ENCODE data around the gene FRK.
"Not testable (repeated sequence)": the region's sequence is repeated elsewhere in the genome, so short reads cannot be mapped to it uniquely, and the experiment has no call there.

FRK gene

GRCh38 chr6:116096048-116096759, 35.5 kb upstream of the FRK start:
- not testable (repeated sequence) for H3K4me3 ChIP-seq (ENCODE audit: low read depth, low read length); H3K9me3 ChIP-seq (ENCODE audit: control insufficient read depth, insufficient read depth, low read length); H3K4me1 ChIP-seq (ENCODE audit: control insufficient read depth, insufficient read depth, low read length); H3K36me3 ChIP-seq (ENCODE audit: control insufficient read depth, insufficient read depth, low read length); H3K27me3 ChIP-seq (ENCODE audit: control insufficient read depth, insufficient read depth, low read length); H3K9ac ChIP-seq (ENCODE audit: low read depth, low read length)

GRCh38 chr6:116094041-116094440, 33.4 kb upstream of the FRK start:
- no peaks in the 10 kb centered on the region for H3K36me3 ChIP-seq (ENCODE audit: control insufficient read depth, insufficient read depth, low read length)
- no peak overlapping the region for H3K9ac ChIP-seq (ENCODE audit: low read depth, low read length)
- no peak overlapping the region for H3K4me3 ChIP-seq (ENCODE audit: low read depth, low read length)
- no peaks in the 10 kb centered on the region for H3K27me3 ChIP-seq (ENCODE audit: control insufficient read depth, insufficient read depth, low read length)
- no peaks in the 10 kb centered on the region for H3K4me1 ChIP-seq (ENCODE audit: control insufficient read depth, insufficient read depth, low read length)
- H3K9me3 ChIP-seq (ENCODE audit: control insufficient read depth, insufficient read depth, low read length): peaks cover 6% of the 10 kb centered on the region

- no peak overlapping the region for H3K4me3 ChIP-seq (ENCODE audit: low read depth, low read length)
- H3K9me3 ChIP-seq (ENCODE audit: control insufficient read depth, insufficient read depth, low read length): no peaks in the 10 kb centered on the region
- no peaks in the 10 kb centered on the region for H3K27me3 ChIP-seq (ENCODE audit: control insufficient read depth, insufficient read depth, low read length)
- no peaks in the 10 kb centered on the region for H3K4me1 ChIP-seq (ENCODE audit: control insufficient read depth, insufficient read depth, low read length)
- no peak overlapping the region for H3K9ac ChIP-seq (ENCODE audit: low read depth, low read length)
- no peaks in the 10 kb centered on the region for H3K36me3 ChIP-seq (ENCODE audit: control insufficient read depth, insufficient read depth, low read length)
Observed at GRCh38 chr6:116090251-116090650, 29.6 kb upstream of the FRK start.

GRCh38 chr6:116088946-116089345, 28.3 kb upstream of the FRK start:
- Histone ChIP-seq H3K9ac (ENCODE audit: low read depth, low read length) (no peak overlapping the region), H3K4me3 (ENCODE audit: low read depth, low read length) (no peak overlapping the region), H3K4me1 (ENCODE audit: control insufficient read depth, insufficient read depth, low read length) (no peaks in the 10 kb centered on the region), H3K9me3 (ENCODE audit: control insufficient read depth, insufficient read depth, low read length) (no peaks in the 10 kb centered on the region), H3K36me3 (ENCODE audit: control insufficient read depth, insufficient read depth, low read length) (no peaks in the 10 kb centered on the region), H3K27me3 (ENCODE audit: control insufficient read depth, insufficient read depth, low read length) (no peaks in the 10 kb centered on the region)

- Histone ChIP-seq H3K9me3 (ENCODE audit: control insufficient read depth, insufficient read depth, low read length) (no peaks in the 10 kb centered on the region), H3K27me3 (ENCODE audit: control insufficient read depth, insufficient read depth, low read length) (no peaks in the 10 kb centered on the region), H3K4me1 (ENCODE audit: control insufficient read depth, insufficient read depth, low read length) (no peaks in the 10 kb centered on the region), H3K4me3 (ENCODE audit: low read depth, low read length) (no peak overlapping the region), H3K9ac (ENCODE audit: low read depth, low read length) (no peak overlapping the region), H3K36me3 (ENCODE audit: control insufficient read depth, insufficient read depth, low read length) (no peaks in the 10 kb centered on the region)
Observed at GRCh38 chr6:116087437-116088027, 26.8 kb upstream of the FRK start.

GRCh38 chr6:116084284-116084683, 23.6 kb upstream of the FRK start:
- Histone ChIP-seq H3K36me3 (ENCODE audit: control insufficient read depth, insufficient read depth, low read length) (no peaks in the 10 kb centered on the region), H3K9ac (ENCODE audit: low read depth, low read length) (no peak overlapping the region), H3K4me1 (ENCODE audit: control insufficient read depth, insufficient read depth, low read length) (no peaks in the 10 kb centered on the region), H3K9me3 (ENCODE audit: control insufficient read depth, insufficient read depth, low read length) (no peaks in the 10 kb centered on the region), H3K4me3 (ENCODE audit: low read depth, low read length) (no peak overlapping the region), H3K27me3 (ENCODE audit: control insufficient read depth, insufficient read depth, low read length) (no peaks in the 10 kb centered on the region)

GRCh38 chr6:116083052-116083451, 22.4 kb upstream of the FRK start:
- Histone ChIP-seq H3K4me1 (ENCODE audit: control insufficient read depth, insufficient read depth, low read length) (no peaks in the 10 kb centered on the region), H3K4me3 (ENCODE audit: low read depth, low read length) (no peak overlapping the region), H3K27me3 (ENCODE audit: control insufficient read depth, insufficient read depth, low read length) (no peaks in the 10 kb centered on the region), H3K36me3 (ENCODE audit: control insufficient read depth, insufficient read depth, low read length) (no peaks in the 10 kb centered on the region), H3K9me3 (ENCODE audit: control insufficient read depth, insufficient read depth, low read length) (no peaks in the 10 kb centered on the region), H3K9ac (ENCODE audit: low read depth, low read length) (no peak overlapping the region)

GRCh38 chr6:116078945-116079344, 18.3 kb upstream of the FRK start:
- Histone ChIP-seq H3K27me3 (ENCODE audit: control insufficient read depth, insufficient read depth, low read length) (no peaks in the 10 kb centered on the region), H3K9me3 (ENCODE audit: control insufficient read depth, insufficient read depth, low read length) (no peaks in the 10 kb centered on the region), H3K4me3 (ENCODE audit: low read depth, low read length) (no peak overlapping the region), H3K36me3 (ENCODE audit: control insufficient read depth, insufficient read depth, low read length) (no peaks in the 10 kb centered on the region), H3K9ac (ENCODE audit: low read depth, low read length) (no peak overlapping the region), H3K4me1 (ENCODE audit: control insufficient read depth, insufficient read depth, low read length) (no peaks in the 10 kb centered on the region)

- Histone ChIP-seq H3K4me1 (ENCODE audit: control insufficient read depth, insufficient read depth, low read length) (no peaks in the 10 kb centered on the region), H3K9ac (ENCODE audit: low read depth, low read length) (no peak overlapping the region), H3K36me3 (ENCODE audit: control insufficient read depth, insufficient read depth, low read length) (no peaks in the 10 kb centered on the region), H3K9me3 (ENCODE audit: control insufficient read depth, insufficient read depth, low read length) (no peaks in the 10 kb centered on the region), H3K27me3 (ENCODE audit: control insufficient read depth, insufficient read depth, low read length) (no peaks in the 10 kb centered on the region), H3K4me3 (ENCODE audit: low read depth, low read length) (no peak overlapping the region)
Observed at GRCh38 chr6:116078522-116078921, 17.8 kb upstream of the FRK start.

GRCh38 chr6:116074732-116075390, 14.2 kb upstream of the FRK start:
- H3K4me1 ChIP-seq (ENCODE audit: control insufficient read depth, insufficient read depth, low read length): no peaks in the 10 kb centered on the region

GRCh38 chr6:116073765-116074440, 13.2 kb upstream of the FRK start:
- Histone ChIP-seq H3K36me3 (ENCODE audit: control insufficient read depth, insufficient read depth, low read length) (no peaks in the 10 kb centered on the region), H3K27me3 (ENCODE audit: control insufficient read depth, insufficient read depth, low read length) (no peaks in the 10 kb centered on the region), H3K4me3 (ENCODE audit: low read depth, low read length) (no peak overlapping the region), H3K9me3 (ENCODE audit: control insufficient read depth, insufficient read depth, low read length) (no peaks in the 10 kb centered on the region), H3K9ac (ENCODE audit: low read depth, low read length) (no peak overlapping the region), H3K4me1 (ENCODE audit: control insufficient read depth, insufficient read depth, low read length) (no peaks in the 10 kb centered on the region)

More at GRCh38 chr6:116074732-116075390, 14.2 kb upstream of the FRK start:
- Histone ChIP-seq H3K27me3 (ENCODE audit: control insufficient read depth, insufficient read depth, low read length) (no peaks in the 10 kb centered on the region), H3K9me3 (ENCODE audit: control insufficient read depth, insufficient read depth, low read length) (no peaks in the 10 kb centered on the region), H3K36me3 (ENCODE audit: control insufficient read depth, insufficient read depth, low read length) (no peaks in the 10 kb centered on the region), H3K4me3 (ENCODE audit: low read depth, low read length) (no peak overlapping the region), H3K9ac (ENCODE audit: low read depth, low read length) (no peak overlapping the region)
